Activated CD8-positive, alpha-beta memory T cell treated with anti-CD3 and anti-CD28 coated beads, Interleukin-2, amount 50 U/mL, for 24 hours (primary cell): Measurements from ENCODE around the gene STK11IP.

Source experiments
- DNase-seq: peaks from one replicate; pipeline ENCODE4 v3.0.0-alpha.2; 2020; ENCODE audit errors: extremely low read depth

Gene STK11IP

DNA sequence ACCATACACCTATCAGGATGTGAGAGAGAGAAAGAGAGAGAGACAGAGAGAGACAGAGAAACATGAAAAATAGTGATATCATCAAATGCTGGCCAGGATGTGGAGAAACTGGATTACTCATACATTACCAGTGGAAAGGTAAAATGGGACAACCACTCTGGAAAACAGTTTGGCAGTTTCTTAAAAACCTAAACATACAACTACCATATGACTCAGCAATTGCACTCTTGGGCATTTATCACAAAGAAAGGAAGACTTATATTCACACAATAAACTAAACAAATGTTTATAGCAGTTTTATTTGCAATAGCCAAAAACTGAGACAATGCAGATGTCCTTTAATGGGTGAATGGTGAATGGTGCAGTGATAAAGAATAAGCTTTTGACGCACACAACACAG lies 58.9 kb downstream of the STK11IP start:
- DNase-seq = no peak

DNA sequence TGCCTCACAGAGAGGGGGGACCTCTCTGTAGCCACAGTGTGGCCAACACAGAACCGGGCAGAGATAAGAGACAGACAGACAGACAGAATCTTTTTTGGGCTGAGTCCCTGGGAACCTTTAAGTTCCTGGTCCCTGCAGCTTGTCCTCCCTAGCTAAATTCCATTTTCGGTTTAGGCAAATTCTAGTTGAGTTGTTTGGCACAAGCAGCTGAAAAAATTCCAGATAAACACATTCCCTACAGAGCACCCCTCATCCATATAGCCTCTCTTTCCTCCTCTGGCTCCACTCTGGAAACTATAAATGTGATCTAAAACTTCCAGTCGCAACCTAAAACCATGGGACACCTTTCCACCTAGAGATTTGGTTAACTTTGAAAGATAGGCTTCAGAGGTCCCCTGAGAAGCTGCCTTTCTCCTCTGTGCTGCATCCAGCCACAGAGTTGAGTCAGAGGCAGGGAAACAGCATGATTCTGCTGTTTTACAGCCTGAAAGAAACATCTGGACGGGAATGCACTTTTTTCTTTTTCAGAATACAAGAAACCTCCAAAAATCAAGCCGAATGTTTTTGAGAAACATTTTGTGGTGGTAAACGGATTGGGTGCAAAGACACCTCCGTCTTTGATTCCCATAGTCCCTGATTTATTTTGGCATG lies 60.7 kb downstream of the STK11IP start:
- DNase-seq = no peak

DNA sequence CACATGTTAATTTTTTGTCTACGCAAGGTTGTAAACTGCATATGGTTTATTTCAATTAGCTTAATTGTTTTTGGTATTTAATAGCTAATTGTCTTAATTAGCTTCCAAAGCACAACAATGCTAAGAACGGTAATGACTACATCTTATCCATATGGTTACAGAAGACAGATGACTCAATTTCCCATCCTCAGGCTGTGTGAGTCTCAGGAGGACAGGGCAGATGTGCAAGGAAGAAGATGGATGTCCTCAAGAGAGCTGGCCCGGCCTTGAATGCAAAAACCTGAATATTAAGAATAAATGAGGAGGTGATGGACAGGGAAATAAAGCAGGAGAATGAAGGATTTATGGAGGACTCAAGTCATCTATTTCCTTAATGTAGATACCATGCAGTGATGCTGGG lies 61.2 kb downstream of the STK11IP start:
- no peak for DNase-seq

DNA sequence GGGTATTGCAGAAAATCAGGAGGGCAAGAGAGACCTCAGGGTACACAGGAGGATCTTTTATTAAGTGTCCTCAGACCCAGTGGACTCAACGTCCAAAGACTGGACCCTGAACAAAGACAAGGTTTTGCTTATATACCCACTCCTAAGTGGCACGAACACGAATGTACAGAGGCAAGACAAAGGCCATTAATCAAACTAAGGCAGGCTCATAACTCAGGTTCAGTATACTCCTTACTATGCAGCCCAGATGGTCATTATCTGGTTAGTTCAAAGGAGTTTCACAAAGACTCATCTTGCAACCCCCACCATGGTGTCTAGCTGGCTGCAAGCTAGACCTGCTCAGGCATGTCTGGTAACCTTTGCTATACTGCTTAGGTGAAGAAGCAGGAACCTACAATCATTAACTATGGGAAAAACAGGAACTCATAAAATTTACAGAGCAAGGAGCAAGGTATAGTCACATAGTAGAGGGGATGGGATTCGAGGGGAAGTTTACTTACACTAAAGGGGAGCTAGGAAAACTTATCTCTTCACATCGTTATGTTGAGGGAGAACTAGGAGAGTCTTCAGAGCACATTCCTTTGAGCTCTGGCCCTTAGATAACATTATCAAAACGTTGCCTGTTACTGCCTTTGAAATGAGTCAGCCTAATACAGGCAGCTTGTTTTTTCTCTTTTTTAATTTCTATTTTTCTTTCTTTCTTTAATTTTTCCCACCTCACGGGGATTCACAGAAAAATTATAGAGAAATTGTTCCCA lies 63.7 kb downstream of the STK11IP start:
- no peak for DNase-seq

DNA sequence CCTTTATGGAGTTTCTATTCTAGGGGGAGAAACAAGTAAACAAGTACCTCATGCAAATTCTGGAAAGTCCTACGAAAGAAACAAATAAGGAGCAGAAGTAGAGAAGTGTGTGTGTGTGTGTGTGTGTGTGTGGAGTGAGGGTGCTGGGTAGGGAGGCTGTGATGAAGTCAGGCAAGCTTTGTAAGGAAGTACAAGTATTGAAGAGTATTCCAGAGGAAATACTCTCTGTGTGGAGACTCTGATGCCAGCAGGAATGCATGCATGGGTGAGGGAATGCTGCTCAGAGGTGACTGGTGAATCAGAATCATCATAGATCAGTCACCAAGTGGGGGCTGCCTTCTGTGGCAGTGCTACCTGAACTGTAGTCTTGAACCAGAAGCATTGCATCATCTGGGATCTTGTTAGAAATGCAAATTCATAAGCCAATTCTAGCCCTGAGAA lies 64.3 kb downstream of the STK11IP start:
- no peak for DNase-seq

DNA sequence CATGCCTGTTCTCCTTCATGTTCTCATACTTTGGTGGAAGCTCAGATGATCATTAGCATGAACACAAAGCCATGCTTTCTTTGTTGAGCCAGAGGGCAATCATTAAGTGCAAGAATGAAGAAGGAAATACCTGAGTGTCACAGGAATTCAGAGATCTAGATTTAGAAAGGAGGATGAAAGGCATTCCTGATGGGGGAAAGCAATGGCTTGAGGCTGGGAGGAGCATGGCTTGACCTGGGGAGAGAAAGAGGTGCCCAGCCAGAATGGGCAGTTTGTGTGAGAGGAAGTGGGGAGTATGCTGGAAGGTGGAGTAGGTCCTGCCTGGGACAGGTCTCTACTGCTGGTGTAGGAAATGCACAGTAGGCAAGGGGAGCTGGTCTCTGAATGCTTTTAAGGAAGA lies 64.9 kb downstream of the STK11IP start:
- DNase-seq = no peak

DNA sequence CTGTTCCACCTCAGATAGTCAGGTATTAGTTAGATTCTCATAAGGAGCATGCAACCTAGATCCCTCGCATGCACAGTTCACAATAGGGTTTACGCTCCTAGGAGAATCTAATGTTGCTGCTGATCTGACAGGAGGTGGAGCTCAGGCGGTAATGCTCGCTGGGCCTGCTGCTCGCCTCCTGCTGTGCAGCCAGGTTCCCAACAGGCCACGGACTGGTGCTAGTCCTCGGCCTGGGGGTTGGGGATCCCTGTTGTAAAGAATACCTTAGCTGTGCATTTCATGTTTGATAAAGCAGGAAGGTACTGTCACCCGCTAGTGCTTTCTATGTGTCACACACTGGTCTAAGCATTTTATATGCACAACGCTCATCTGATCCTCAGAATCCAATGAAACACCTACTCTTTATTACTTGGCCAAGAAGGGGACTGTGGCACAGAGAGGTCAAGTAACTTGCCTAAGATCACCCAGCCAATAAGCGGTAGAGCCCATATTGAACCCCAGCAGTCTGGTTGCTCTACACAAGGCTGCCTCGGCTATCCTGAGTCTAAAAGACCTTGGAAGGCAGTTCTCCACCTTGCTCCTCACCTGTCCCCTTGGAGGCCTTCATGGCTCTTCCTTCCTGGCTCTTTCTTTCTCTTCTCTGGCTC lies 65.6 kb downstream of the STK11IP start:
- no peak for DNase-seq

DNA sequence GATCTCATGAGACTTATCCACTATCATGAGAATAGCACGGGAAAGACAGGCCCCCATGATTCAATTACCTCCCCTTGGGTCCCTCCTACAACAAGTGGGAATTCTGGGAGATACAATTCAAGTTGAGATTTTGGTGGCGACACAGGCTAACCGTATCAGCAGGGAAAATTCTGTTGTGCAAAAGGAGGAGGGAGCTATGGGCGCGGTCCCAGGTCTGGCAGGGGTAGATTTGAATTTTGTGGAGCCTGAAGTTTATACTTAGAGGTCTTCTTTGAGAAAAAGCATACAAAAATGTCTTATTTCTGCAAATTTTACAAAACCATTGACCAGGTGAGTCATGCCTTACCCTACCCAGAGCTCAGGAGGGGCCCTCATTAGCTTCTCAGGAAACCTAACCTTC lies 66.4 kb downstream of the STK11IP start:
- DNase-seq = no peak

DNA sequence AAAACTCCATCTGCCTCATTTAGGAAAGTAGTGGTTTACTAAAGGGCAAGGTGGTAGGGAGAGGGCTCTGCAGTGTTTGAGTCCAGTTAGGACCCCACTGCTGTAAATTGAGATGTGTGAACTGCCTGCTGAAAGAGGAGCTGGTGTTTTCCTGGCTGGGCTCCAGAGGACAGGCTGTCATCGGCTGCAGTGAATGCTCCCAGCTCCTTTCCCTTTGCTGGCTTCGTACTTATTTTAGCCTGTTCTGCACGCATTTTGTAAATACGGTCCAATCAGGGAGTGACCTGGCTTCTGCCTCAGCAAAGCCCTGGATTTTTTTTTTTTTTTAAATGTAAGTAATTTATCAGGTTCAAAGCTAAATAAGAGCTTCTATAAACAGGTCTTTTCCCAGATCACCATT lies 67.3 kb downstream of the STK11IP start:
- DNase-seq = no peak

DNA sequence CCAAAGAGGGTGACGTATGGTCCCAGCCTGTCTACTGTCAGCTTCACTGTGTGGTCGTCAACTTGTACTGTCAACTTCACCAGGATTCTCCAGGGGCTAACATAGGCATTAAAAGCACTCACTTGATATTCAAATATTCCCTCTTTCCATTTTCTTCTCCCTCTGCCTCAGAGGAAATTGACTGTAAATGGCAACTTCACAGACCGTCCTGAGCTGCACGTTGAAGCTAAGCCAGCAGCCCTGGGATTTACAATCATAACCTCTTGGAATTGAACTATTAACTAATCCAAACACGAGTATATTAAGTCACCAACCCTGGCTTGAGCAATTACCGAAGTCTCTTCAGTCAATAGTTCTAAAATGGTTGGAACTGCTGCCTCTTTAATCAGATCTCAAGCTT lies 68.3 kb downstream of the STK11IP start:
- DNase-seq = no peak
